ENCODE data around the gene NFE2L2.
"Not testable (repeated sequence)": the region's sequence is repeated elsewhere in the genome, so short reads cannot be mapped to it uniquely, and the experiment has no call there.

Gene NFE2L2

GRCh38 chr2:177231270-177231669 lies 33.3 kb downstream of the NFE2L2 start:
- DNase-seq: no peak

- DNase-seq: no peak
Measured at GRCh38 chr2:177229442-177230242, 34.9 kb downstream of the NFE2L2 start.

- no peak for DNase-seq
Measured at GRCh38 chr2:177225965-177226360, 38.6 kb downstream of the NFE2L2 start.

- DNase-seq: not testable (repeated sequence)
Measured at GRCh38 chr2:177223436-177223835, 41.1 kb downstream of the NFE2L2 start.

GRCh38 chr2:177221970-177222369 lies 42.6 kb downstream of the NFE2L2 start:
- DNase-seq: no peak

GRCh38 chr2:177221534-177221933 lies 43.0 kb downstream of the NFE2L2 start:
- no peak for DNase-seq

GRCh38 chr2:177219787-177220186 lies 44.7 kb downstream of the NFE2L2 start:
- not testable (repeated sequence) for DNase-seq

- no peak for DNase-seq
Measured at GRCh38 chr2:177217247-177217843, 47.2 kb downstream of the NFE2L2 start.

- peak; percentile 89 for DNase-seq
Measured at GRCh38 chr2:177212891-177213856, 51.4 kb downstream of the NFE2L2 start.

GRCh38 chr2:177212106-177212890 lies 52.2 kb downstream of the NFE2L2 start, which contains the start of gene HNRNPA3:
HNRNPA3 (plus strand) TSS chr2:177212794; CDS start chr2:177212800, 6 bp downstream.
- DNase-seq: peak; percentile 99

GRCh38 chr2:177211576-177212105 lies 52.9 kb downstream of the NFE2L2 start:
- DNase-seq: no peak

GRCh38 chr2:177211169-177211568 lies 53.4 kb downstream of the NFE2L2 start:
- DNase-seq: no peak

- DNase-seq: no peak
Measured at GRCh38 chr2:177207101-177207500, 57.4 kb downstream of the NFE2L2 start.

- no peak for DNase-seq
Measured at GRCh38 chr2:177204417-177204816, 60.1 kb downstream of the NFE2L2 start.

- no peak for DNase-seq
Measured at GRCh38 chr2:177201919-177202346, 62.6 kb downstream of the NFE2L2 start.

GRCh38 chr2:177200419-177200818 lies 64.1 kb downstream of the NFE2L2 start:
- not testable (repeated sequence) for DNase-seq

- no peak for DNase-seq
Measured at GRCh38 chr2:177195194-177195593, 69.3 kb downstream of the NFE2L2 start.

GRCh38 chr2:177193240-177193639 lies 71.3 kb downstream of the NFE2L2 start:
- DNase-seq: no peak

GRCh38 chr2:177192788-177193187 lies 71.7 kb downstream of the NFE2L2 start:
- no peak for DNase-seq

GRCh38 chr2:177190941-177191340 lies 73.6 kb downstream of the NFE2L2 start:
- DNase-seq: no peak

- DNase-seq: no peak
Measured at GRCh38 chr2:177188482-177189469, 75.8 kb downstream of the NFE2L2 start.
